GM12878 (cell line): ENCODE data around the gene RASGRP2. TPM values are rescaled to one million over a fixed set of nuclear protein-coding genes. Genes with fewer than 3 reads are reported as not detected.

Source experiments
- ATAC-seq: fragments of 200-7000 bp; cut with Tn5 transposase; 3 replicates; pipeline ENCODE4 v1.9.1; 2020; ENCODE audit warnings: mild to moderate bottlenecking, moderate library complexity
- BruUV-seq: library from RNA; stranded (reverse); fragments of 400-500 nt; replicated peaks from 2 replicates; lab custom pipeline; 2021; lab: Mats Ljungman, UMichigan
- CTCF ChIA-PET: fragments of 300-600 bp; sonication (Branson Sonifier 250); formaldehyde crosslinking; extraction: SDS; loops from one replicate; lab custom pipeline; 2021; ENCODE audit warnings: inconsistent platforms; lab: Yijun Ruan, JAX
- POLR2A ChIA-PET: fragments of 350-600 bp; formaldehyde crosslinking; extraction: SDS; loops from one replicate; lab custom pipeline; 2021; ENCODE audit warnings: inconsistent platforms; lab: Charles Lee
- RAD21 ChIA-PET: fragments of 300-600 bp; sonication (Branson Sonifier 250); formaldehyde crosslinking; loops from one replicate; lab custom pipeline; 2023; ENCODE audit warnings: antibody characterized with exemption; ENCODE audit not compliant: unreplicated experiment; lab: Charles Lee
- SMC1A ChIA-PET: fragments of 300-600 bp; sonication (Branson Sonifier 250); formaldehyde crosslinking; loops from one replicate; lab custom pipeline; 2023; ENCODE audit not compliant: unreplicated experiment, uncharacterized antibody; lab: Charles Lee
- DNase-seq: peaks from one replicate; pipeline ENCODE4 v3.0.0-alpha.2; 2011; ENCODE audit warnings: low read depth, low spot score
- FAIRE-seq: peaks from 3 replicates; lab custom pipeline; 2011; peaks lifted over from hg19 to GRCh38; lab: Jason Lieb, UNC
- H2AFZ ChIP-seq: 2 replicates; pipeline ENCODE4 v1.6.0; 2011; ENCODE audit warnings: low read depth, low read length, control low read depth; ENCODE audit not compliant: control insufficient read depth
- H3K27ac ChIP-seq: 2 replicates; pipeline ENCODE4 v1.5.1; 2011; ENCODE audit warnings: control low read depth; ENCODE audit not compliant: control insufficient read depth, insufficient read depth
- H3K27me3 ChIP-seq, 2 experiments: replicated peaks in 1 of 2; 2 replicates each; pipeline versions ENCODE4 v1.6.0 to v1.6.1; 2011; ENCODE audit warnings: low read length in 1 of 2; ENCODE audit not compliant: control insufficient read depth in 2 of 2, insufficient read depth in 2 of 2
- H3K36me3 ChIP-seq, 2 experiments: 2 replicates each; pipeline ENCODE4 v1.5.1; 2011; ENCODE audit warnings: low read length in 1 of 2; ENCODE audit not compliant: control insufficient read depth in 2 of 2, insufficient read depth in 2 of 2
- H3K4me1 ChIP-seq: 2 replicates; pipeline ENCODE4 v1.6.1; 2011; ENCODE audit warnings: mild to moderate bottlenecking, low read length, moderate library complexity, mixed read lengths; ENCODE audit not compliant: control insufficient read depth, insufficient read depth
- H3K4me2 ChIP-seq: 2 replicates; pipeline ENCODE4 v1.6.0; 2011; ENCODE audit warnings: control low read depth; ENCODE audit not compliant: control insufficient read depth, insufficient read depth
- H3K4me3 ChIP-seq: fragments of 200-600 bp; sonication (generic); 2 replicates; pipeline ENCODE4 v1.5.1; 2016
- H3K79me2 ChIP-seq: 2 replicates; pipeline ENCODE4 v1.6.0; 2011; ENCODE audit warnings: low read length; ENCODE audit not compliant: control insufficient read depth, insufficient read depth
- H3K9ac ChIP-seq: 2 replicates; pipeline ENCODE4 v1.8.0; 2011; ENCODE audit warnings: low read length, control low read depth, mixed read lengths; ENCODE audit not compliant: control insufficient read depth, insufficient read depth
- H3K9me3 ChIP-seq: replicated peaks from 3 replicates; pipeline ENCODE4 v1.5.1; 2011; ENCODE audit warnings: mild to moderate bottlenecking, low read length; ENCODE audit not compliant: control insufficient read depth, insufficient read depth
- H4K20me1 ChIP-seq: 2 replicates; pipeline ENCODE4 v1.6.0; 2011; ENCODE audit not compliant: control insufficient read depth, insufficient read depth
- ATF3 ChIP-seq: IDR thresholded peaks from 2 replicates; pipeline ENCODE4 v1.6.1; 2011; ENCODE audit warnings: low read depth, mild to moderate bottlenecking, low read length, moderate library complexity, borderline replicate concordance; ENCODE audit errors: extremely low read depth
- BCL11A ChIP-seq: IDR thresholded peaks from 2 replicates; pipeline ENCODE4 v1.6.1; 2011; ENCODE audit warnings: low read depth, low read length
- BHLHE40 ChIP-seq, 2 experiments: fragments of 450-650 bp in 1 of 2; IDR thresholded peaks; 2 replicates each; pipeline ENCODE4 v1.6.1; 2011 to 2017; ENCODE audit warnings: low read depth in 2 of 2, borderline replicate concordance in 1 of 2, improper control_type of control experiment in 1 of 2, low read length in 1 of 2, mild to moderate bottlenecking in 1 of 2
- MLLT1 ChIP-seq: fragments of 450-650 bp; IDR thresholded peaks from 2 replicates; pipeline ENCODE4 v1.6.1; 2016; ENCODE audit warnings: mild to moderate bottlenecking
- MYC ChIP-seq: IDR thresholded peaks from 2 replicates; pipeline ENCODE4 v1.6.1; 2011; ENCODE audit warnings: mild to moderate bottlenecking, low read length, moderate library complexity, inconsistent platforms; ENCODE audit not compliant: insufficient read depth, insufficient replicate concordance, insufficient read length, severe bottlenecking
- PKNOX1 ChIP-seq: fragments of 450-650 bp; IDR thresholded peaks from 2 replicates; pipeline ENCODE4 v1.6.1; 2016; ENCODE audit warnings: mild to moderate bottlenecking
- ZNF207 ChIP-seq: fragments of 450-650 bp; IDR thresholded peaks from 2 replicates; pipeline ENCODE4 v1.6.1; 2014; ENCODE audit warnings: antibody characterized with exemption, mild to moderate bottlenecking, borderline replicate concordance
- WGBS: methylation state at CpG from one replicate; pipeline ENCODE4 v1.1.6; 2016; ENCODE audit warnings: low lambda C conversion rate; ENCODE audit not compliant: insufficient replicate concordance, insufficient coverage; ENCODE audit errors: missing lambda C conversion rate; 5-methylcytosine and 5-hydroxymethylcytosine counted together
- in situ Hi-C: fragments of 300-500 bp; cut with MboI; formaldehyde crosslinking; loops from 9 replicates; pipeline ENCODE4 v1.14.3; 2018; ENCODE audit warnings: mixed read lengths
- intact Hi-C: fragments of 100-400 bp; cut with micrococcal nuclease; formaldehyde crosslinking; loops from one replicate; pipeline ENCODE4 v1.14.2; 2022; ENCODE audit not compliant: unreplicated experiment
- polyA plus RNA-seq, 11 experiments: library from polyadenylated mRNA; depleted of rRNA in 4 of 11; unstranded in 6 of 11; stranded (reverse) in 5 of 11; fragments of >200 nt; fragmentation: Nextera tagmentation in 4 of 11; fragmentation: Illumina TruSeq in 1 of 11; extraction: Ambion mirVana in 4 of 11; extraction: Trizol in 1 of 11; gene quantifications; 1 replicate in 1 of 11; 2 replicates in 10 of 11; pipeline versions ENCODE4 v1.2.1 to v1.2.3, GENCODE V29; 2011 to 2016; ENCODE audit warnings: inconsistent platforms in 2 of 11, missing spikeins in 2 of 11, low read depth in 1 of 11
- total RNA-seq, 4 experiments: library from RNA; depleted of rRNA in 3 of 4; stranded (reverse); fragments of >200 nt in 3 of 4; fragmentation: Illumina TruSeq in 1 of 4; extraction: Trizol in 1 of 4; gene quantifications; 2 replicates each; pipeline versions ENCODE4 v1.2.1 to v1.2.3, GENCODE V29; 2013 to 2021

RASGRP2 gene
- total and polyA plus RNA-seq, 10 of the 15 experiments (the other 5 are each of a cell fraction or from before 2014, with no cell fraction given) = 0.26 to 9.0 (median 5.4) TPM

- no peak for TF ChIP-seq BHLHE40 (IDR thresholded peaks at IDR 0.05; ENCODE audit: borderline replicate concordance in 1 of 2, low read depth in 2 of 2, low read length in 1 of 2)
- no peak for TF ChIP-seq MYC
- TF ChIP-seq ATF3 = 0 out of 2 replicates have a peak, but pooled peaks have one; percentile 1
- TF ChIP-seq ZNF207 = no peak
- TF ChIP-seq PKNOX1 = no peak
- 0 out of 2 replicates have a peak, but pooled peaks have one; percentile 15 for TF ChIP-seq MLLT1
- no peak for TF ChIP-seq BCL11A
- Histone ChIP-seq H3K79me2 (no peaks in the 10 kb centered on the region), H4K20me1 (no peaks in the 10 kb centered on the region), H3K27me3 (no peaks in the 10 kb centered on the region), H3K4me1 (0 out of 2 replicates have a peak, but pooled peaks cover 3% of the 10 kb centered on the region), H2AFZ (no peak overlapping the region), H3K4me2 (no peak overlapping the region), H3K9me3 (no peaks in the 10 kb centered on the region), H3K9ac (no peak overlapping the region), H3K27ac (no peak overlapping the region), H3K4me3 (no peak overlapping the region), H3K36me3 (no peaks in the 10 kb centered on the region)
- in situ Hi-C loops = loop anchor here (5.0 kb wide), 1 partner anchor 49 kb away; no protein-coding TSS in a partner anchor
- DNase-seq = no peak
- ChIA-PET CTCF (interaction anchor here (0.7 to 5.6 kb wide), 42 partner anchors 9 to 642 kb away, joined by 3 to 128 read pairs (median 6); partner anchors contain the start of genes CDC42BPG, NRXN2, PRDX5 and RASGRP2), RAD21 (interaction anchor here (0.9 to 3.1 kb wide), 28 partner anchors 8 to 328 kb away, joined by 3 to 45 read pairs (median 6); partner anchors contain the start of genes CDC42BPG, MAP4K2 and RASGRP2), SMC1A (interaction anchor here (0.7 to 2.5 kb wide), 17 partner anchors 8 to 115 kb away, joined by 3 to 40 read pairs (median 7); partner anchors contain the start of gene RASGRP2), POLR2A (interaction anchor here (0.9 kb wide), 1 partner anchor 15 kb away, joined by 3 read pairs; no protein-coding TSS in a partner anchor)
- FAIRE-seq = no peak
- 19% methylated on average over 19 of the region's 19 CpGs for WGBS
- intact Hi-C loops = loop anchor here (1.0 to 2.0 kb wide), 3 partner anchors 35 to 55 kb away; partner anchors contain the start of gene NRXN2
- no TSS peak for BruUV-seq
- ATAC-seq = no peak
These were observed 56.1 kb downstream of the RASGRP2 start for GRCh38 chr11:64687643-64688533.
